ENCODE results near the gene NEU4. TPM values are rescaled to one million over a fixed set of nuclear protein-coding genes. Genes with fewer than 3 reads are reported as not detected.

NEU4 gene
- total RNA-seq, 4 donors from 2014 or later = 3.0 to 119 (median 19.4) TPM

- H3K36me3 ChIP-seq = no peaks in the 10 kb centered on the region
- H3K27ac ChIP-seq = no peak overlapping the region
- no peak for TF ChIP-seq POLR2A (IDR thresholded peaks at IDR 0.05)
- TF ChIP-seq CTCF (IDR thresholded peaks at IDR 0.05 in 4 of 5, conservative IDR thresholded peaks at IDR 0.05 in 1 of 5) = no peak
- in situ Hi-C loops (cut with MboI; ENCODE audit: low sequenced_read_pairs in 4 of 4) = no loop called here
- DNase-seq = no peak
- no peak for ATAC-seq
- H3K4me3 ChIP-seq = no peak overlapping the region
- peaks cover 0 to 10% of the 10 kb centered on the region in 2 donors for H3K4me1 ChIP-seq
- peaks cover 0 to 5% (median 3%) of the 10 kb centered on the region in 3 donors for H3K27me3 ChIP-seq
- intact Hi-C loops (cut with DNase I; ENCODE audit: low total_unique reads) = no loop called here
- no peaks in the 10 kb centered on the region for H3K9me3 ChIP-seq
These were observed 40.1 kb upstream of the NEU4 start for GRCh38 chr2:241768850-241769249.

- Histone ChIP-seq H3K27ac (no peak overlapping the region), H3K4me3 (no peak overlapping the region), H3K4me1 (peaks cover 0 to 10% of the 10 kb centered on the region in 2 donors), H3K27me3 (peaks cover 4 to 8% (median 5%) of the 10 kb centered on the region in 3 donors), H3K9me3 (no peaks in the 10 kb centered on the region), H3K36me3 (no peaks in the 10 kb centered on the region)
- in situ Hi-C loops (cut with MboI; ENCODE audit: low sequenced_read_pairs in 4 of 4) (no loop called here), intact Hi-C loops (cut with DNase I; ENCODE audit: low total_unique reads) (no loop called here)
- ATAC-seq = no peak
- no peak for DNase-seq
- TF ChIP-seq CTCF (IDR thresholded peaks at IDR 0.05 in 4 of 5, conservative IDR thresholded peaks at IDR 0.05 in 1 of 5) (no peak), POLR2A (IDR thresholded peaks at IDR 0.05) (no peak)
These were observed 39.2 kb upstream of the NEU4 start for GRCh38 chr2:241769819-241770184.

- intact Hi-C loops (cut with DNase I; ENCODE audit: low total_unique reads) = no loop called here
- H3K4me1 ChIP-seq = peaks cover 0 to 10% of the 10 kb centered on the region in 2 donors
- DNase-seq (no peak), ATAC-seq (no peak)
- no peak overlapping the region for H3K4me3 ChIP-seq
- TF ChIP-seq POLR2A (IDR thresholded peaks at IDR 0.05) (no peak), CTCF (IDR thresholded peaks at IDR 0.05 in 4 of 5, conservative IDR thresholded peaks at IDR 0.05 in 1 of 5) (no peak)
- no peaks in the 10 kb centered on the region for H3K9me3 ChIP-seq
- peaks cover 6 to 10% (median 9%) of the 10 kb centered on the region in 3 donors for H3K27me3 ChIP-seq
- no peaks in the 10 kb centered on the region for H3K36me3 ChIP-seq
- in situ Hi-C loops (cut with MboI; ENCODE audit: low sequenced_read_pairs in 4 of 4) = no loop called here
- no peak overlapping the region for H3K27ac ChIP-seq
These were observed 38.6 kb upstream of the NEU4 start for GRCh38 chr2:241770185-241770935.

GRCh38 chr2:241770936-241771285, 38.1 kb upstream of the NEU4 start:
- DNase-seq (no peak), ATAC-seq (no peak)
- Histone ChIP-seq H3K9me3 (no peaks in the 10 kb centered on the region), H3K27me3 (peaks cover 10 to 12% (median 11%) of the 10 kb centered on the region in 3 donors), H3K4me1 (peaks cover 0 to 10% of the 10 kb centered on the region in 2 donors), H3K4me3 (no peak overlapping the region), H3K36me3 (no peaks in the 10 kb centered on the region), H3K27ac (no peak overlapping the region)
- intact Hi-C loops (cut with DNase I; ENCODE audit: low total_unique reads) = no loop called here
- TF ChIP-seq POLR2A (IDR thresholded peaks at IDR 0.05) (no peak), CTCF (IDR thresholded peaks at IDR 0.05 in 4 of 5, conservative IDR thresholded peaks at IDR 0.05 in 1 of 5) (no peak)
- in situ Hi-C loops (cut with MboI; ENCODE audit: low sequenced_read_pairs in 4 of 4) = no loop called here

All from gastrocnemius medialis (tissue), 4 donors.